Stimulated activated CD8-positive, alpha-beta memory T cell treated with anti-CD3 and anti-CD28 coated beads, Interleukin-7, amount 100 ng/mL, for 4 hours (primary cell): ENCODE measurements around the gene TMEM41A.

Source experiments
- DNase-seq, 2 donors: peaks; one replicate each; pipeline ENCODE4 v3.0.0-alpha.2; 2020; ENCODE audit warnings: low read depth in 2 of 2

The TMEM41A gene

GRCh38 chr3:185498503-185499396, at the start of gene TMEM41A:
TMEM41A (minus strand) TSS chr3:185499035; CDS start chr3:185498961, 74 bp downstream.
- DNase-seq = peak; percentile 78 to 83

GRCh38 chr3:185540695-185541094, 41.9 kb upstream of the TMEM41A start:
- DNase-seq = no peak

GRCh38 chr3:185539934-185540333, 41.1 kb upstream of the TMEM41A start:
- DNase-seq = no peak

- no peak for DNase-seq
Measured at GRCh38 chr3:185537369-185537970, 38.6 kb upstream of the TMEM41A start.

GRCh38 chr3:185534511-185534910, 35.7 kb upstream of the TMEM41A start:
- DNase-seq = no peak

- no peak for DNase-seq
Measured at GRCh38 chr3:185532901-185533300, 34.1 kb upstream of the TMEM41A start.

GRCh38 chr3:185530856-185531255, 32.0 kb upstream of the TMEM41A start:
- DNase-seq = no peak

- DNase-seq = no peak
Measured at GRCh38 chr3:185528532-185528931, 29.7 kb upstream of the TMEM41A start.

GRCh38 chr3:185527364-185527763, 28.5 kb upstream of the TMEM41A start:
- no peak for DNase-seq

GRCh38 chr3:185526349-185526951, 27.6 kb upstream of the TMEM41A start:
- DNase-seq = no peak

GRCh38 chr3:185521349-185522138, 22.7 kb upstream of the TMEM41A start:
- no peak for DNase-seq

- DNase-seq = no peak
Measured at GRCh38 chr3:185519021-185519420, 20.2 kb upstream of the TMEM41A start.

GRCh38 chr3:185517387-185518130, 18.7 kb upstream of the TMEM41A start:
- no peak for DNase-seq

GRCh38 chr3:185511711-185512110, 12.9 kb upstream of the TMEM41A start:
- DNase-seq = no peak

GRCh38 chr3:185508335-185508991, 9.6 kb upstream of the TMEM41A start:
- no peak for DNase-seq

- DNase-seq = no peak
Measured at GRCh38 chr3:185507883-185508282, 9.0 kb upstream of the TMEM41A start.

GRCh38 chr3:185504636-185505035, 5.8 kb upstream of the TMEM41A start:
- no peak for DNase-seq

GRCh38 chr3:185503521-185503920, 4.7 kb upstream of the TMEM41A start:
- no peak for DNase-seq

- DNase-seq = no peak
Measured at GRCh38 chr3:185502987-185503386, 4.2 kb upstream of the TMEM41A start.

- DNase-seq = no peak
Measured at GRCh38 chr3:185490241-185490640, 8.6 kb downstream of the TMEM41A start.

- no peak for DNase-seq
Measured at GRCh38 chr3:185489462-185489861, 9.4 kb downstream of the TMEM41A start.
